ENCODE data around the gene ERCC6L2.

ERCC6L2 gene

DNA sequence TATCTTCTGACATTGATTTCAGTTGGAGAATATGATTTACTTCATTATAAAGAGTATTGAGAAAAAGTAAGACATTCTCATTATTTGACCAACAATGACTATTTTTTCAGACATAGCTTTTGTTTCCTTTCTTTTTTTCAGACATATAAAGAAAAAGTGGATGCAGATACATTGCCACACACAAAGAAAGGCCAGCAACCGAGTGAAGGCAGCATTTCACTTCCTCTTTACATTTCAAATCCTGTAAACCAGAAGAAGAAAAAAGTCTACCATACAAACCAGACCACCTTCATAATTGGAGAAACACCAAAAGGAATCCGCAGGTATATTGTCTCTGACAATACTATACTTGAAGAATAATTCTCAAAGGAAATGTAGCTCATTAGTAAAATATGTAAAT, 128.9 kb downstream of the ERCC6L2 start:
- H3K27ac ChIP-seq (ENCODE audit: low read depth, low read length), result no peak overlapping the region
- no peaks in the 10 kb centered on the region for H4K20me1 ChIP-seq (ENCODE audit: control insufficient read depth, insufficient read depth, low read depth, low read length)
- peaks cover 19% of the 10 kb centered on the region for H3K36me3 ChIP-seq (ENCODE audit: control insufficient read depth, low read length)
- no peaks in the 10 kb centered on the region for H3K9me2 ChIP-seq (replicated peaks; ENCODE audit: control insufficient read depth, low read length)
- no peaks in the 10 kb centered on the region for H3K27me3 ChIP-seq (ENCODE audit: control insufficient read depth, low read length)
- TF ChIP-seq, protein P1, sequence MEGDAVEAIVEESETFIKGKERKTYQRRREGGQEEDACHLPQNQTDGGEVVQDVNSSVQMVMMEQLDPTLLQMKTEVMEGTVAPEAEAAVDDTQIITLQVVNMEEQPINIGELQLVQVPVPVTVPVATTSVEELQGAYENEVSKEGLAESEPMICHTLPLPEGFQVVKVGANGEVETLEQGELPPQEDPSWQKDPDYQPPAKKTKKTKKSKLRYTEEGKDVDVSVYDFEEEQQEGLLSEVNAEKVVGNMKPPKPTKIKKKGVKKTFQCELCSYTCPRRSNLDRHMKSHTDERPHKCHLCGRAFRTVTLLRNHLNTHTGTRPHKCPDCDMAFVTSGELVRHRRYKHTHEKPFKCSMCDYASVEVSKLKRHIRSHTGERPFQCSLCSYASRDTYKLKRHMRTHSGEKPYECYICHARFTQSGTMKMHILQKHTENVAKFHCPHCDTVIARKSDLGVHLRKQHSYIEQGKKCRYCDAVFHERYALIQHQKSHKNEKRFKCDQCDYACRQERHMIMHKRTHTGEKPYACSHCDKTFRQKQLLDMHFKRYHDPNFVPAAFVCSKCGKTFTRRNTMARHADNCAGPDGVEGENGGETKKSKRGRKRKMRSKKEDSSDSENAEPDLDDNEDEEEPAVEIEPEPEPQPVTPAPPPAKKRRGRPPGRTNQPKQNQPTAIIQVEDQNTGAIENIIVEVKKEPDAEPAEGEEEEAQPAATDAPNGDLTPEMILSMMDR (IDR thresholded peaks at IDR 0.05; ENCODE audit: low read depth, low read length, poor library complexity, severe bottlenecking), result no peak
- TF ChIP-seq EZH2phosphoT487 (IDR thresholded peaks at IDR 0.05; ENCODE audit: borderline replicate concordance, low read length), result no peak
- H3K4me3 ChIP-seq (ENCODE audit: low read length), result no peak overlapping the region
- no peak overlapping the region for H3K4me2 ChIP-seq (ENCODE audit: low read length)
- H3K4me1 ChIP-seq (ENCODE audit: control insufficient read depth, low read length), result no peaks in the 10 kb centered on the region
- H3F3A ChIP-seq (ENCODE audit: control insufficient read depth, insufficient read depth), result no peaks in the 10 kb centered on the region
- no peaks in the 10 kb centered on the region for H3K79me2 ChIP-seq (ENCODE audit: control insufficient read depth, low read length)
- H3K9me3 ChIP-seq (ENCODE audit: control insufficient read depth, insufficient read depth, low read length), result no peaks in the 10 kb centered on the region

DNA sequence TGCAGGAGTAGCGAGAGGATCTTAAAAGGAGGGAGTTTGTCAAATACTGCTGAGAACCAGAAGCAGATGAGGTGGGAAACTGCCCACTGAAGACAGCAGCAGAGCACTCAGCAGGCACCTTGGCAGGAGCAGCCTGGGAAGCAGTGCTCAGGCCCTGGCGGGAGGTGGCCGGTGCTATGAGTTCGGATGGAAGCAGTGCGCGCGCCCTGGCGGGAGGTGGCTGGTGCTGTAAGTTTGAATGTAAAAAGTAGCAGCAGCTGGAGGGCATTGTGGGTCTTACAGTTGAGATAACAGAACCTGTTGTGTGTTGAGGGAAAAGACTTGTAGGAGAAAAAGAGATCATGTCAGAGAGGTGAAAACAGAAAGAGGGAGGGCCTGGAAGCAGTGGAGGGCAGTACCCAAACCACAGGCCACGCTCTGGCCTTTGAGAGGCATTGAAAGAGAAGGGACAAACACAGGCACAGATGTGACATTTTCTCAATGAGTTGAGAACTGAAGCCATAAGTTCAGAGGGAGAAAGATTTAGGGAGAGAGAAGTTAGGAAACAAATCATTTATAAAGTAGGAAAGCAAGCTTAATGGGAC, 130.9 kb downstream of the ERCC6L2 start:
- TF ChIP-seq, protein P1 (IDR thresholded peaks at IDR 0.05; ENCODE audit: low read depth, low read length, poor library complexity, severe bottlenecking), result no peak
- TF ChIP-seq EZH2phosphoT487 (IDR thresholded peaks at IDR 0.05; ENCODE audit: borderline replicate concordance, low read length), result no peak
- Histone ChIP-seq H3K27me3 (ENCODE audit: control insufficient read depth, low read length) (no peaks in the 10 kb centered on the region), H3F3A (ENCODE audit: control insufficient read depth, insufficient read depth) (no peaks in the 10 kb centered on the region), H3K9me2 (replicated peaks; ENCODE audit: control insufficient read depth, low read length) (no peaks in the 10 kb centered on the region), H3K79me2 (ENCODE audit: control insufficient read depth, low read length) (no peaks in the 10 kb centered on the region), H3K36me3 (ENCODE audit: control insufficient read depth, low read length) (peaks cover 19% of the 10 kb centered on the region), H3K9me3 (ENCODE audit: control insufficient read depth, insufficient read depth, low read length) (no peaks in the 10 kb centered on the region), H3K27ac (ENCODE audit: low read depth, low read length) (no peak overlapping the region), H3K4me2 (ENCODE audit: low read length) (no peak overlapping the region), H3K4me1 (ENCODE audit: control insufficient read depth, low read length) (no peaks in the 10 kb centered on the region), H3K4me3 (ENCODE audit: low read length) (no peak overlapping the region), H4K20me1 (ENCODE audit: control insufficient read depth, insufficient read depth, low read depth, low read length) (no peaks in the 10 kb centered on the region)

DNA sequence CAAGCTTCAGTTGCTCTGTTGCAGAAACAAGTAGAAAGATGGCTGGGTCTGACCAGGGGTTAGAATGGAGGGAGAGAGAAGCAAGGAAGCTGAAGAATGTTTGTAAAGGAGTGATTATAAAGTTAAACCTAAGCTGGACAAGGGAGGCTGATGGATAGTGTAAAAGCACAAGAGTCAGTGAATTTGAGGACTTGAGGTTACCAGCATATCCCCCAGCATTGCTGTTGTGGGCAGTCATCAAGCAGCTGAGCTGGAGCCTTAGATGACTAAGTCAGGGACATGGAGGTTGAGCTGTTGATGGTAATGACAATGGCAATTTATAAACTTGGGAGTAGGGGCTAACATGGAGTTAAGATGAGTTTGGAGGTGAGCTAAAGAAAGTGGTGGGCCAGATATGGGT, 131.5 kb downstream of the ERCC6L2 start:
- no peaks in the 10 kb centered on the region for H3K4me1 ChIP-seq (ENCODE audit: control insufficient read depth, low read length)
- peaks cover 19% of the 10 kb centered on the region for H3K36me3 ChIP-seq (ENCODE audit: control insufficient read depth, low read length)
- H3K79me2 ChIP-seq (ENCODE audit: control insufficient read depth, low read length), result no peaks in the 10 kb centered on the region
- no peak overlapping the region for H3K4me2 ChIP-seq (ENCODE audit: low read length)
- no peaks in the 10 kb centered on the region for H4K20me1 ChIP-seq (ENCODE audit: control insufficient read depth, insufficient read depth, low read depth, low read length)
- H3K9me3 ChIP-seq (ENCODE audit: control insufficient read depth, insufficient read depth, low read length), result no peaks in the 10 kb centered on the region
- H3K27ac ChIP-seq (ENCODE audit: low read depth, low read length), result no peak overlapping the region
- H3F3A ChIP-seq (ENCODE audit: control insufficient read depth, insufficient read depth), result no peaks in the 10 kb centered on the region
- no peak for TF ChIP-seq EZH2phosphoT487 (IDR thresholded peaks at IDR 0.05; ENCODE audit: borderline replicate concordance, low read length)
- TF ChIP-seq, protein P1 (IDR thresholded peaks at IDR 0.05; ENCODE audit: low read depth, low read length, poor library complexity, severe bottlenecking), result no peak
- no peaks in the 10 kb centered on the region for H3K9me2 ChIP-seq (replicated peaks; ENCODE audit: control insufficient read depth, low read length)
- H3K4me3 ChIP-seq (ENCODE audit: low read length), result no peak overlapping the region
- no peaks in the 10 kb centered on the region for H3K27me3 ChIP-seq (ENCODE audit: control insufficient read depth, low read length)

All from DOHH2 (cell line).